Calu3 (cell line): ENCODE results near the gene PRELID1. TPM values are rescaled to one million over a fixed set of nuclear protein-coding genes. Genes with fewer than 3 reads are reported as not detected.

ENCODE experiments used
- BruUV-seq: library from RNA; stranded (reverse); fragments of 400-500 nt; replicated peaks from 2 replicates; lab custom pipeline; 2021; lab: Mats Ljungman, UMichigan
- CTCF ChIA-PET: fragments of 300-600 bp; sonication (Branson Sonifier 250); formaldehyde crosslinking; loops from one replicate; lab custom pipeline; 2022; ENCODE audit warnings: antibody characterized with exemption; lab: Charles Lee
- DNase-seq: peaks from one replicate; pipeline ENCODE4 v3.0.0; 2022
- H3K27ac Mint-ChIP-seq: one replicate; pipeline ENCODE4 v1.8.0; 2022; ENCODE audit warnings: mixed read lengths; ENCODE audit not compliant: unreplicated experiment
- H3K27me3 Mint-ChIP-seq: one replicate; pipeline ENCODE4 v1.8.0; 2022; ENCODE audit warnings: mixed read lengths; ENCODE audit not compliant: unreplicated experiment
- H3K36me3 Mint-ChIP-seq: one replicate; pipeline ENCODE4 v1.8.0; 2022; ENCODE audit warnings: mild to moderate bottlenecking, moderate library complexity, mixed read lengths; ENCODE audit not compliant: insufficient read depth, unreplicated experiment
- H3K4me1 Mint-ChIP-seq: one replicate; pipeline ENCODE4 v1.8.0; 2022; ENCODE audit warnings: mild to moderate bottlenecking, low read depth, mixed read lengths; ENCODE audit not compliant: unreplicated experiment
- H3K4me3 Mint-ChIP-seq: one replicate; pipeline ENCODE4 v1.8.0; 2022; ENCODE audit warnings: mild to moderate bottlenecking, low read depth, moderate library complexity, mixed read lengths; ENCODE audit not compliant: unreplicated experiment
- H3K9me3 Mint-ChIP-seq: one replicate; pipeline ENCODE4 v1.8.0; 2022; ENCODE audit warnings: low read depth, mixed read lengths; ENCODE audit not compliant: unreplicated experiment
- intact Hi-C: fragments of 100-400 bp; cut with micrococcal nuclease; formaldehyde crosslinking; loops from one replicate; pipeline ENCODE4 v1.10.0; 2022; ENCODE audit not compliant: unreplicated experiment
- total RNA-seq: library from RNA; stranded (reverse); gene quantifications from 2 replicates; pipeline ENCODE4 v1.2.3, GENCODE V29; 2022
- TF ChIP-seq, protein P1 (sequence below): fragments of 200-600 bp; IDR thresholded peaks from one replicate; pipeline ENCODE4 v1.8.0; 2022; ENCODE audit warnings: antibody characterized with exemption; ENCODE audit not compliant: unreplicated experiment

Gene PRELID1
- total RNA-seq, 1 experiment from 2014 or later = 217 TPM

DNA sequence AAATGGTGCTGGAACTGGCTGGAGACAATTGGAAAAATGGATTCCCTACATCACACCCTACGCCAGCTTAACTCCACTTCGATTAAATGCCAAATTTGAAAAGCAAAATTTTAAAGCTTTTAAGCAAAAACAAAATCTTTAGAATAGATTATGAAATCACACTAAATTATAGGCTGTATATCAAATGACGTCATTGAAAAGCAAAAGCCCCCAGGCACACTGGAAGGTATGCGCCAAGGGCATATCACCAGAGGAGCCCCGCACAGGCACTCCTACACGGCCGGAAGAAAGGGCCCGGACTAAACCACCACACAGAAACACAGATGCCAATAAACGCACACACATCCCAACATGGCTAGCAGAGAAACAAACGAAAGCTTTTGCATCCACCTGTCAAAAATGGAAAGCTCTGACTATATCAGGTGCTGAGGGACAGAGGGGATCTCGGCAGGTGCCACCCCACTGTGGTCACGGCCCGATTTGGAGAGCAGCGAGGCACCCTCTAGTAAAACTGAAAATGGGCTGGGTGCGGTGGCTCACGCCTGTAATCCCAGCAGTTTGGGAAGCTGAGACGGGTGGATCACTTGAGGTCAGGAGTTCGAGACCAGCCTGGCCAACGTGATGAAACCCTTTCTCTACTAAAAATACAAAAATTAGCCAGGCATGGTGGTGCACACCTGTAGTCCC, 25.1 kb downstream of the PRELID1 start:
- no peaks in the 10 kb centered on the region for H3K27me3 Mint-ChIP-seq
- intact Hi-C loops = no loop called here
- peaks cover 81% of the 10 kb centered on the region for H3K36me3 Mint-ChIP-seq
- no peak for DNase-seq
- peak overlapping the region; percentile 87 for H3K27ac Mint-ChIP-seq
- BruUV-seq = no TSS peak
- CTCF ChIA-PET = interaction anchor here (0.6 to 1.5 kb wide), 6 partner anchors 19 to 129 kb away, joined by 3 to 9 read pairs (median 4); no protein-coding TSS in a partner anchor
- peaks cover 45% of the 10 kb centered on the region for H3K4me1 Mint-ChIP-seq
- H3K9me3 Mint-ChIP-seq = no peaks in the 10 kb centered on the region
- TF ChIP-seq, protein P1, sequence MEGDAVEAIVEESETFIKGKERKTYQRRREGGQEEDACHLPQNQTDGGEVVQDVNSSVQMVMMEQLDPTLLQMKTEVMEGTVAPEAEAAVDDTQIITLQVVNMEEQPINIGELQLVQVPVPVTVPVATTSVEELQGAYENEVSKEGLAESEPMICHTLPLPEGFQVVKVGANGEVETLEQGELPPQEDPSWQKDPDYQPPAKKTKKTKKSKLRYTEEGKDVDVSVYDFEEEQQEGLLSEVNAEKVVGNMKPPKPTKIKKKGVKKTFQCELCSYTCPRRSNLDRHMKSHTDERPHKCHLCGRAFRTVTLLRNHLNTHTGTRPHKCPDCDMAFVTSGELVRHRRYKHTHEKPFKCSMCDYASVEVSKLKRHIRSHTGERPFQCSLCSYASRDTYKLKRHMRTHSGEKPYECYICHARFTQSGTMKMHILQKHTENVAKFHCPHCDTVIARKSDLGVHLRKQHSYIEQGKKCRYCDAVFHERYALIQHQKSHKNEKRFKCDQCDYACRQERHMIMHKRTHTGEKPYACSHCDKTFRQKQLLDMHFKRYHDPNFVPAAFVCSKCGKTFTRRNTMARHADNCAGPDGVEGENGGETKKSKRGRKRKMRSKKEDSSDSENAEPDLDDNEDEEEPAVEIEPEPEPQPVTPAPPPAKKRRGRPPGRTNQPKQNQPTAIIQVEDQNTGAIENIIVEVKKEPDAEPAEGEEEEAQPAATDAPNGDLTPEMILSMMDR = no peak
- H3K4me3 Mint-ChIP-seq = peak overlapping the region; percentile 42

DNA sequence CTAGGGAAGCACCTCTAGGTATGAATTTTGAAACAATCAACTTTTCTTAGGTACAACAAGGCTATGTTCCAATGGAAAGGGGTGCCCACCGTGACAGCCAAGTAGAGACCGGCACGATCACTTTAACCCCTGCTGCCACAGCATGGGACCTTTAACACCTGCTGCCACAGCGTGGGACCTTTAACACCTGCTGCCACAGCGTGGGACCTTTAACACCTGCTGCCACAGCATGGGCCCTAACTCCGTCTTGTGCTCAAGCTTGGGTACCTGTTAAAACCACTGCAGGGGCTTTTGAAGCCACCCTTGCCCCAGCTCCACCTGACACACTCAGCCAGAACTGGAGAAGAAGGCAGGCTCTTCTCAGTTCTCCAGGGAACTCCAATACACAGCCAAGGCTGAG, 26.3 kb downstream of the PRELID1 start:
- Mint-ChIP-seq H3K4me1 (peaks cover 38% of the 10 kb centered on the region), H3K36me3 (peaks cover 89% of the 10 kb centered on the region), H3K4me3 (no peak overlapping the region), H3K9me3 (no peaks in the 10 kb centered on the region), H3K27ac (no peak overlapping the region), H3K27me3 (no peaks in the 10 kb centered on the region)
- CTCF ChIA-PET = no interaction called here
- intact Hi-C loops = no loop called here
- no TSS peak for BruUV-seq
- DNase-seq = no peak
- TF ChIP-seq, protein P1 = no peak

DNA sequence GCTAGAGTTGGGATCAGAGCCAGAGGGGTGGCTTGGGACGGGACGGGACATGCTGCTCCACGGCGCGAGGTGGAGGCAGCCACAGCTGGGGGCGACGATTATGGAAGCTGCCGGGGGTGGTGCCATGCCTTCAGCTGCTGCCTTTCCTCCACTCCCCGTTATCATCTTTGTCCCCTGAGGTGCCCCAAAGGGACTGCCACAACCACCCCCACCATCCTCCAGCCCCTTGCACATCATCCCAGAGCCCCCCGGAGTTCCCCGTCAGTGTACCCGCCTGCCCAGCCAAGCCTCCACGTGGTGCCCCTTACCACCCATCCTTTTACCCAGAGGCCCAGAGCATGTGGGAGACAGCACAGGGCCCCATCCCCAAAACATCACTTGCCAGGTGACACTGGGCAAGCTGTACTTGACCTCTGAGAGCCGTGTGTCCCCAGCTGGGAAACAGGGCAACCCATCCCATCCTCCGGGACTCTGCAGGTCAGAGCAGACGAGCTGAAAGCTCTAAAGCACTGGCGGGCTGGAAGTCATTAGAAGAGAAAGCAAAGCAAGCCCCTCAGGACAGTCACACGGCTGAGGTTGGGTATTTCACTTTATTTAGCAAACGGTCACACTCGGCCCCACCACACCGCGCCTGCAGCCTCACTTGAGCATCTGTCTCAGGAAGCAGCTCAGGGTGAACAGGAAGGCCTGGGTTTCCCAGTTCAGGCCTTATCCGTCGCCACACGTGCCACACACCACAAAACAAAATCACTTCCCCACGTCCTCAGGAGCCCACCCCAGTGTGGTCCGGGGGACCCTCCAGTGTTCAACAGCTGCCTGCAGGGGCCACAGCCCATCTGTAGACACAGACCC, 27.6 kb downstream of the PRELID1 start:
- intact Hi-C loops = no loop called here
- no peak overlapping the region for H3K4me3 Mint-ChIP-seq
- H3K9me3 Mint-ChIP-seq = no peaks in the 10 kb centered on the region
- TSS peak; percentile 90 for BruUV-seq
- H3K36me3 Mint-ChIP-seq = peaks cover 89% of the 10 kb centered on the region
- peak overlapping the region; percentile 56 for H3K27ac Mint-ChIP-seq
- CTCF ChIA-PET = no interaction called here
- H3K4me1 Mint-ChIP-seq = peaks cover 32% of the 10 kb centered on the region
- TF ChIP-seq, protein P1 = no peak
- H3K27me3 Mint-ChIP-seq = no peaks in the 10 kb centered on the region
- no peak for DNase-seq

DNA sequence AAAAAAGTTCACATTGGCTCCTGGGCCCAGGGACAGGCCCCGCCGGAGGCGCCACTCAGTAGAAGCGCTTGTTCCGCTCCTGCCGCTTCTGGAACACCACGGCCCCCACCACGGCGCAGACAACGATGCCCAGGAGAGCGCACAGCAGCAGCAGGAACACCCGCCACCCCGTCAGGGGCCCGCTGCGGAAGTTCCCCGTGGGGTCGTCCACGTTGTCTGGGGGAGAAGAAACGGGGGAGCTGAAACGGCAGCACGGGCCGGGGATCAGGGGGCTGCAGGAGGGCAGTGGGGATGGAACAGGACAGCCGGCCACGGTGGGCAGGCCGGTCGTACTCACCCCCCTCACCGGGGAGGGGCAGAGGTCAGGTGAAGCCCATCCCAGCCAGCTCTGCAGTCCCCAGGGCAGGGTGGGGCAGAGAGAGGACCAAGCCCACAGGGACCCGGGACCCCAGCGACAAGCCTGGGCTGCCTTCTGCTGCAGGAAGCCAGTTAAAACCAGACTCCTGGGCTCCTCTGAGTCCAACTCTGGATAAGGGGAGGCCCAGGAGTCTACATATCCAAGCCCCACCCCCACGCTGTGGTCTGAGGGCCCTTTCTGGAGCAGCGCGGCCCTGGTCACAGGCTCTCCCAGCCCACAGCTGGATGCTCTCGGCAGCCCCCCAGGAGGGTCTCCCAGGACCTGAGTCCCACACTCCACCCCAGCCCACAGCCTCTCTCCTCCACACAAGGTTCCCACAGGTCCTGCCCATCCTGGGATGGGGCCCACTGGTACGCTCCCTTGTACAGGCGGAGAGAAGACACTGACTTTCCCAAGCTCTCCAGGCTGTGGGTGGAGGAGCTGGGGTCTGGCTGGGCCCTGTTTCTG, 28.7 kb downstream of the PRELID1 start:
- no TSS peak for BruUV-seq
- Mint-ChIP-seq H3K36me3 (peaks cover 91% of the 10 kb centered on the region), H3K27me3 (no peaks in the 10 kb centered on the region), H3K4me3 (no peak overlapping the region), H3K4me1 (peaks cover 28% of the 10 kb centered on the region), H3K9me3 (no peaks in the 10 kb centered on the region), H3K27ac (no peak overlapping the region)
- intact Hi-C loops = no loop called here
- no peak for DNase-seq
- TF ChIP-seq, protein P1 = no peak
- CTCF ChIA-PET = no interaction called here
